ENCODE data around the gene CCDC90B. TPM values are rescaled to one million over a fixed set of nuclear protein-coding genes. Genes with fewer than 3 reads are reported as not detected.

CCDC90B gene
- total RNA-seq, 1 experiment from 2014 or later = 88.9 TPM

DNA sequence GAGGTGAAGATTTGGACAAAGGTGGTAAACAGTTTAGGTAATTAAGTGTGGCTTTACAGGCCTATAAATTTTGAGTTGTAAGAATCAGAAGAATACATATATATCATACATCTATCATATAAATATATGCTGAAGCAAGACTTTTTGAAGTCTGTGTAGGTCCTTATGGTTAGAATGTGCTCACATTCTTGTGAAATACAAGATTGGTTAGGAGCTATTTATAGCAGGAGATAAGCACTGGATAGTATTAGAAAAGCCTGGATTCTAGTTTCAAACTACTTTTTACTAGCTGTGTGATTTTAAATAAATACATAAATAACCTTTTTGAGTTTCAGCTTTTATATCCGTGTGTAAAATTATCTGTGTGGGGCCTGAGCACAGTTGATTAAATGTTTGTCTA, 50.3 kb downstream of the CCDC90B start:
- DNase-seq (ENCODE audit: low spot score) = no peak

DNA sequence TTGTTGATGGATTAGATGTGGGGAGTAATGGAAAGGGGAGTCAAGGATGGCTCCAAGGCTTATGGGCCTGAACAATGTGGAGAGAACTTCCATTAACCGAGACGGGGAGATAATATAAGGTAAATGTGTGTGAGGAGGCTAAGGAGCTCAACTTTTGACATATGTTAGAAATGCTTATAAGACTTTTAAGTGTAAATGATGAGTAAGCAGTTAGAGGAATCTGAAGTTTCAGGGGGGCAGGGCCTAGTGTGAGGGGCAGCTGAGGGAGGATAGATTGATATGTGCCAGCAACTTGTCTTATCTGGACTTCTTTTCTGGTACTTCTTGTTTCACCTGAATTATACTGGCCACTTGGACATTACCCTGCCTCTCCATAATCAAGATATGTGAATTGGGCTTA, 62.7 kb downstream of the CCDC90B start:
- no peak for DNase-seq (ENCODE audit: low spot score)

DNA sequence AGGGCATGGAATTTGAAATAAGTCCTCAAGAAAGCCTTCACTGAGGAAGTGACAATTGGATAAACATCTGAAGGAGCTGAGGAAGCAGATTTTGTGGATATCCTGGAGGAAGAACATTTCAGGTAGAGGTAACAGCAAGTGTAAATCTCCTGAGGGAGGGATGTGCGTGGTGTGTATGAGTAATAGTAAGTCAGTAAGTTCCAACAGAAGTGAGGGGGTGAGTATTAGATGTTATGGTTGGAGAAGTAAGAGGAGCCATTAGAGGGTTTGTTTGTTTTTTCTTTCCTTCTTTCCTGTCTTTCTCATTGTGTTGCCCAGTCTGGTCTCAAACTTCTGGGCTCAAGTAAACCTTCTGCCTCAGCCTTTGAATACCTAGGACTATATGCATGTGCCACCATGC, 63.7 kb downstream of the CCDC90B start:
- DNase-seq (ENCODE audit: low spot score) = no peak

DNA sequence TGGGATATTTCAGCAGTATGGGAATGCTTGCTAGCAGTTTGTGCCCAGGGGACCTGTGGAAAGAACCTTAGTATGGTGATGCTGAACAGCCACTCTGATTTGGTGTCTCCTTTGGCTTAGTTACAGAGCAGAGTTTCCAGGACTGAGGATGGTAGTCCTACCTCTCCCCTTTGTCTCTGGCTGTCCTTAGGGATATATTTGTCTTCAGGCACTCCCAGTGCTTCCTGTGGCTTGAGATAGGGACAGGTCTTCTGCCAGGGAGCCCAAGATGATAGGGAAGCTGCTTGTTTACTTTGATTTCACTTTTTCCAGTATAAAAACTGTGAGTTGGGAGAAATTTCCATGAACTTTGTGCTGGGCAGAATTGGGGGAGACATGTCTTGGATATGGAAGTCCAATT, 64.5 kb downstream of the CCDC90B start:
- DNase-seq (ENCODE audit: low spot score) = no peak

DNA sequence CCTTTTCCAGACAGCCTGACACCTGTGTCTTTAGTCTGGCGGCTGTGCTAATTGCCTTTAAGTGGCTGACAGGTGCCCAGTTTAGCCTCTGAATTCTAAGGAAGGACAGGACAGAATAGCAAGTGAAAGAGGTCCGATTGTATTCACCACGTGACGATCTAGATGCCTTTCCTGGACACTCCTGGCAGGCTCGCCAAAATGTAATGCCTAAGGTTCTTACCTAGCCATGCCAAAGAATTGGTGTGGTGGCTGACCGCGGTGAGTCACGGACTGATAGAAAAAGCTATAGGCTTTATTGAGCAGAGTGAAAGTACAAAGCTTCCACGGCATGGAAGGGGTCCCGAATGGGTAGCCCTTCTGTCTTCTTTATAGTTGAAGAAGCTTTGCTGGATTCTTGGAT, 65.9 kb downstream of the CCDC90B start:
- DNase-seq (ENCODE audit: low spot score) = peak; percentile 53

DNA sequence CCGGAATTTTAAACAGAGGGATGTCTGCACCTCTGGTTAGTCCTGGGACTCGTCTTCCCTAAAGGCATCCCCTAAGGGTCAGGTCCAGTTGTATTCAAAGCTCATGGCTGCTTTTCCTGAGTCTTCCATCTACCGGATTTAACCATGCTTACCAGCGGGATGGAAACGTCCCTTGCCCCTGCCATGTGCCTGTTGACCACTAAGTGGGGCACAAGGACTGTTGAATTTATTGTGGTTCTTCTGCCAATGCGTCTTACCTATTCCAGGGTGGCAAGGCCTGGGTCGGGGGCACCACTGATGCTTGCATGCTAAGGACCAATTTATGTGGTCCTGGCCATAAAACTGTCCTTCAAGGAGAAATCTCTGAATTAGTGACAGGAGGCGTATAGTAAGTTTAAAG, 67.1 kb downstream of the CCDC90B start:
- no peak for DNase-seq (ENCODE audit: low spot score)

Other genes starting within 250 kb of the CCDC90B start
- 24.7 and 26.8 TPM in 2 replicates for gene RAB30, start 214.5 kb downstream of the CCDC90B start, total RNA-seq (2014; rRNA removed; shearing (Covaris generic))
- gene PCF11, start 129.2 kb downstream of the CCDC90B start, total RNA-seq (2014; rRNA removed; shearing (Covaris generic)) = 33.3 and 35.3 TPM in 2 replicates
- gene ANKRD42, start 92.7 kb downstream of the CCDC90B start, total RNA-seq (2014; rRNA removed; shearing (Covaris generic)) = 7.0 and 11.1 TPM in 2 replicates